ENCODE data around the gene COG3. TPM values are rescaled to one million over a fixed set of nuclear protein-coding genes. Genes with fewer than 3 reads are reported as not detected.
A peak's percentile ranks its signal among the peaks of the same experiment; 100 is the strongest.

COG3 gene
- total RNA-seq, 2 experiments from 2014 or later, result 22.3 to 28.9 TPM

- intact Hi-C loops (cut with micrococcal nuclease; ENCODE audit: unreplicated experiment), result no loop called here
- H3K36me3 ChIP-seq (ENCODE audit: insufficient read depth, low read length), result peaks cover 23% of the 10 kb centered on the region
- BruUV-seq (replicated peaks), result no TSS peak
- peak; percentile 56 for TF ChIP-seq CTCF (conservative IDR thresholded peaks at IDR 0.05; ENCODE audit: low read length)
- no peak for TF ChIP-seq EZH2phosphoT487 (IDR thresholded peaks at IDR 0.05; ENCODE audit: borderline replicate concordance, low read depth, low read length)
- H3K4me2 ChIP-seq (ENCODE audit: low read length), result no peak overlapping the region
- peaks cover 10% of the 10 kb centered on the region for H3K4me1 ChIP-seq (ENCODE audit: insufficient read depth, low read length, poor library complexity, severe bottlenecking)
- no peak overlapping the region for H3K27ac ChIP-seq (ENCODE audit: low read depth, low read length, poor library complexity, severe bottlenecking)
- no peak overlapping the region for H2AFZ ChIP-seq (ENCODE audit: low read length)
- ChIA-PET CTCF (ENCODE audit: unreplicated experiment) (no interaction called here), POLR2A (interaction anchor here (0.7 to 2.0 kb wide), 3 partner anchors 9 to 1039 kb away, joined by 3 to 9 read pairs (median 3); no protein-coding TSS in a partner anchor)
- peaks cover 44% of the 10 kb centered on the region; the same call in 1 of the 2 replicates for H3K79me2 ChIP-seq (ENCODE audit: insufficient read depth, low read depth, low read length)
- H4K20me1 ChIP-seq (ENCODE audit: insufficient read depth, low read length), result no peaks in the 10 kb centered on the region
- peaks cover 6% of the 10 kb centered on the region; the same call in 1 of the 2 replicates for H3K9me3 ChIP-seq (ENCODE audit: low read length)
- H3K4me3 ChIP-seq (ENCODE audit: low read depth, low read length, poor library complexity, severe bottlenecking), result no peak overlapping the region
- DNase-seq (ENCODE audit: low spot score), result peak; percentile 28
- no peaks in the 10 kb centered on the region for H3K9me2 ChIP-seq (ENCODE audit: insufficient read depth, low read length)
Measured at GRCh38 chr13:45473627-45474026, 8.9 kb downstream of the COG3 start.

GRCh38 chr13:45474584-45475454, 10.1 kb downstream of the COG3 start:
- Histone ChIP-seq H3K36me3 (ENCODE audit: insufficient read depth, low read length) (peaks cover 35% of the 10 kb centered on the region), H3K9me2 (ENCODE audit: insufficient read depth, low read length) (no peaks in the 10 kb centered on the region), H3K27ac (ENCODE audit: low read depth, low read length, poor library complexity, severe bottlenecking) (no peak overlapping the region), H3K9me3 (ENCODE audit: low read length) (peaks cover 6% of the 10 kb centered on the region; the same call in 1 of the 2 replicates), H3K79me2 (ENCODE audit: insufficient read depth, low read depth, low read length) (peaks cover 32% of the 10 kb centered on the region; the same call in 1 of the 2 replicates), H3K4me1 (ENCODE audit: insufficient read depth, low read length, poor library complexity, severe bottlenecking) (peaks cover 7% of the 10 kb centered on the region), H3K4me3 (ENCODE audit: low read depth, low read length, poor library complexity, severe bottlenecking) (no peak overlapping the region), H4K20me1 (ENCODE audit: insufficient read depth, low read length) (no peaks in the 10 kb centered on the region), H2AFZ (ENCODE audit: low read length) (no peak overlapping the region), H3K4me2 (ENCODE audit: low read length) (no peak overlapping the region)
- TF ChIP-seq EZH2phosphoT487 (IDR thresholded peaks at IDR 0.05; ENCODE audit: borderline replicate concordance, low read depth, low read length), result no peak
- no peak for TF ChIP-seq CTCF (conservative IDR thresholded peaks at IDR 0.05; ENCODE audit: low read length)
- POLR2A ChIA-PET, result interaction anchor here (0.6 to 2.0 kb wide), 5 partner anchors 8 to 959 kb away, joined by 3 to 9 read pairs (median 4); partner anchors contain the start of gene COG3
- CTCF ChIA-PET (ENCODE audit: unreplicated experiment), result no interaction called here
- no TSS peak for BruUV-seq (replicated peaks)
- DNase-seq (ENCODE audit: low spot score), result no peak
- intact Hi-C loops (cut with micrococcal nuclease; ENCODE audit: unreplicated experiment), result no loop called here

GRCh38 chr13:45479661-45480060, 14.9 kb downstream of the COG3 start:
- H3K4me1 ChIP-seq (ENCODE audit: insufficient read depth, low read length, poor library complexity, severe bottlenecking), result peaks cover 3% of the 10 kb centered on the region
- no peaks in the 10 kb centered on the region for H3K9me2 ChIP-seq (ENCODE audit: insufficient read depth, low read length)
- intact Hi-C loops (cut with micrococcal nuclease; ENCODE audit: unreplicated experiment), result no loop called here
- no peak for DNase-seq (ENCODE audit: low spot score)
- TSS peak; percentile 9 for BruUV-seq (replicated peaks)
- H3K27ac ChIP-seq (ENCODE audit: low read depth, low read length, poor library complexity, severe bottlenecking), result no peak overlapping the region
- ChIA-PET CTCF (ENCODE audit: unreplicated experiment) (no interaction called here), POLR2A (no interaction called here)
- no peak overlapping the region for H2AFZ ChIP-seq (ENCODE audit: low read length)
- H3K4me2 ChIP-seq (ENCODE audit: low read length), result no peak overlapping the region
- H3K9me3 ChIP-seq (ENCODE audit: low read length), result peaks cover 8% of the 10 kb centered on the region
- no peaks in the 10 kb centered on the region for H4K20me1 ChIP-seq (ENCODE audit: insufficient read depth, low read length)
- no peak overlapping the region for H3K4me3 ChIP-seq (ENCODE audit: low read depth, low read length, poor library complexity, severe bottlenecking)
- TF ChIP-seq EZH2phosphoT487 (IDR thresholded peaks at IDR 0.05; ENCODE audit: borderline replicate concordance, low read depth, low read length) (no peak), CTCF (conservative IDR thresholded peaks at IDR 0.05; ENCODE audit: low read length) (no peak)
- peaks cover 73% of the 10 kb centered on the region for H3K36me3 ChIP-seq (ENCODE audit: insufficient read depth, low read length)
- H3K79me2 ChIP-seq (ENCODE audit: insufficient read depth, low read depth, low read length), result peaks cover 4% of the 10 kb centered on the region; the same call in 1 of the 2 replicates
